Adrenal gland (tissue), 12 donors: ENCODE data around the gene MOB3C. TPM values are rescaled to one million over a fixed set of nuclear protein-coding genes. Genes with fewer than 3 reads are reported as not detected.

ENCODE experiments used
- DNase-seq, 7 donors: peaks; one replicate each; pipeline ENCODE4 v3.0.0-alpha.2; 2019 to 2020
- H3K27ac ChIP-seq, 5 donors: fragments of 200-600 bp; sonication (generic) in 4 of 5; 1 replicate in 3 of 5; 2 replicates in 2 of 5; pipeline versions ENCODE4 v1.5.1 to v1.8.0; 2016 to 2020; ENCODE audit warnings: mild to moderate bottlenecking in 1 of 5
- H3K27me3 ChIP-seq: fragments of 200-600 bp; 2 replicates; pipeline ENCODE4 v1.8.0; 2021
- H3K36me3 ChIP-seq, 2 donors: fragments of 200-600 bp; replicated peaks in 1 of 2; 1 replicate in 1 of 2; 2 replicates in 1 of 2; pipeline versions ENCODE4 v1.5.1 to v1.8.0; 2018 to 2022
- H3K4me1 ChIP-seq, 2 donors: fragments of 200-600 bp; replicated peaks in 1 of 2; 1 replicate in 1 of 2; 2 replicates in 1 of 2; pipeline versions ENCODE4 v1.5.1 to v1.8.0; 2018 to 2021
- H3K4me3 ChIP-seq, 4 donors: fragments of 200-600 bp; sonication (generic) in 3 of 4; one replicate each; pipeline ENCODE4 v1.5.1; 2016 to 2018
- H3K9me3 ChIP-seq, 3 donors: fragments of 200-600 bp; sonication (generic) in 1 of 3; replicated peaks in 1 of 3; 1 replicate in 2 of 3; 2 replicates in 1 of 3; pipeline versions ENCODE4 v1.5.1 to v1.8.0; 2016 to 2021
- CTCF ChIP-seq, 6 experiments: fragments of 450-650 bp in 4 of 6; fragments of 200-600 bp in 2 of 6; sonication (generic) in 1 of 6; IDR thresholded peaks; 1 replicate in 5 of 6; 2 replicates in 1 of 6; pipeline versions ENCODE4 v1.5.1 to v1.8.0; 2016 to 2021; ENCODE audit warnings: antibody characterized with exemption in 6 of 6, mild to moderate bottlenecking in 2 of 6, moderate library complexity in 1 of 6
- POLR2A ChIP-seq, 2 donors: fragments of 450-650 bp; IDR thresholded peaks; one replicate each; pipeline ENCODE4 v1.6.1; 2017; ENCODE audit warnings: antibody characterized with exemption in 2 of 2, mild to moderate bottlenecking in 2 of 2, moderate library complexity in 1 of 2
- WGBS, 4 donors: extraction: QIAGEN DNeasy Blood & Tissue Kit in 2 of 4; methylation state at CpG; one replicate each; pipeline versions ENCODE4 v1.1.5 to v1.1.7; 2013 to 2017; 5-methylcytosine and 5-hydroxymethylcytosine counted together
- intact Hi-C, 2 donors: fragments of 100-400 bp; cut with DNase I; formaldehyde crosslinking; loops; one replicate each; pipeline versions ENCODE4 v1.14.1 to v1.15.0; 2022 to 2023
- polyA plus RNA-seq, 3 donors: library from polyadenylated mRNA; stranded (reverse); fragments of 200-250 nt in 2 of 3; fragments of 350-450 nt in 1 of 3; fragmentation: Illumina TruSeq in 1 of 3; extraction: RNeasy Lipid Tissue Mini Kit (QIAGEN cat#74804) in 1 of 3; gene quantifications; one replicate each; pipeline ENCODE4 v1.2.3, GENCODE V29; 2013 to 2014
- total RNA-seq, 9 donors: library from RNA; depleted of rRNA in 4 of 9; stranded (reverse); fragments of >200 nt in 4 of 9; fragments of 120-200 nt in 1 of 9; fragmentation: NEBNext Ultra II Directional in 1 of 9; extraction: Animal tissue kit (Norgen Biotek cat#: 25700) in 1 of 9; gene quantifications; one replicate each; pipeline versions ENCODE4 v1.1.0 to v1.2.4, GENCODE V29; 2013 to 2023
- donor health status: healthy with polysubstance abuse.
- donor health status: Bipolar disorder and iron deficiency.
- donor health status: DM: yes; HTN: yes; CAD: no.
- donor health status: DM: no; HTN: no; CAD: no.
- donor health status: DM: no; HTN: no; CAD: no.
- donor health status: DM: yes; HTN: yes; CAD: no.

MOB3C gene
- total and polyA plus RNA-seq, 12 donors, result 7.5 to 29.9 (median 17.0) TPM

DNA sequence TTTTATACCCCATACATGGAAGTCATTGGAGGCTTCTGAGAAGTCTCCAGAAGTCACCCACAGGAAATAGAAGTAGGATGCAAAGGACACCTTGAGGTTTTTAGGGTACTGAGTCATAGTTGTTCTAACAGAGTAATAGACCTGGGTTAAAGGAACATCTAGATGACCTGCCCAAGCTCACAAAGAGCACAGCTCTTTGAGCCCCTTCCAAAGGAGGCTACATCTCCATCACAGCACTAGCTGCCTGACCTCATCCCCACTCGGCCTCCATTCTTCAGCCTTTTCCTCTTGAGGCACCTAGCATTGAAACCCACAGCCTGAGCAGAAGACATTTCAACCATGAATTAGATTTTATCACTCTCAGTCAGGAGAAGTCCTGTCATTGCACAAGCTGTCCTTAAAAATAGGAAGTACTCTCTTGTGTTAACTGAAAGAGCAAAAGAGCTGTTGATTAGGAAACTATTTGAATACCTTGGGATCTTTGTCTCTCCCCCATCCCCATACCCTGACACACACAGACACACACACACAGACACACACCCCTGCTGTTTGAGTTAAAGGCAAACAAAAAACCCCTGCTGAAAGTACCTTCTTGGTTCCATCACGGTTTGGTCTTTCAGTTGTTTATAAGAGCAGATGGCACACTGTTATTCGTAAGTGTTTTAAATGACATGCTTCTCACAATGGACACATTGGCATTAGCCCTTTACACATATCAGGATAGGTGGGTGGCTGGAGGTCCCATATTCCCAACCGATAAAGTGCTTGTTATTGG is 34.7 kb downstream of the MOB3C start:
- WGBS, 4 donors, result 78 to 87% (median 83%) methylated on average over 4 of the region's 4 CpGs
- H3K9me3 ChIP-seq, result no peaks in the 10 kb centered on the region
- peaks cover 0 to 52% of the 10 kb centered on the region in 2 donors for H3K36me3 ChIP-seq
- peak overlapping the region in 2 of 5 donors; percentile 28 to 73 for H3K27ac ChIP-seq
- H3K4me1 ChIP-seq, result peaks cover 0 to 24% of the 10 kb centered on the region in 2 donors
- H3K4me3 ChIP-seq, result no peak overlapping the region
- no peak for DNase-seq
- TF ChIP-seq CTCF (IDR thresholded peaks at IDR 0.05), result no peak
- intact Hi-C loops, result no loop called here
- H3K27me3 ChIP-seq, result no peaks in the 10 kb centered on the region

- Histone ChIP-seq H3K27ac (peak overlapping the region in 2 of 5 donors; percentile 23 to 42), H3K4me1 (peaks cover 0 to 8% of the 10 kb centered on the region in 2 donors), H3K4me3 (no peak overlapping the region), H3K36me3 (peaks cover 0 to 55% of the 10 kb centered on the region in 2 donors), H3K27me3 (no peaks in the 10 kb centered on the region), H3K9me3 (no peaks in the 10 kb centered on the region)
- peak in 1 of 7 donors; percentile 36 for DNase-seq
- 75 to 83% (median 79%) methylated on average over 5 to 6 of the region's 6 CpGs for WGBS, 4 donors
- TF ChIP-seq CTCF (IDR thresholded peaks at IDR 0.05) (no peak), POLR2A (IDR thresholded peaks at IDR 0.05) (no peak)
- intact Hi-C loops, result no loop called here
Measured at GRCh38 chr1:46580140-46580903, 36.3 kb downstream of the MOB3C start.

- Histone ChIP-seq H3K4me1 (peaks cover 0 to 7% of the 10 kb centered on the region in 2 donors), H3K9me3 (no peaks in the 10 kb centered on the region), H3K36me3 (peaks cover 0 to 61% of the 10 kb centered on the region in 2 donors), H3K27ac (no peak overlapping the region), H3K4me3 (no peak overlapping the region), H3K27me3 (no peaks in the 10 kb centered on the region)
- TF ChIP-seq POLR2A (IDR thresholded peaks at IDR 0.05) (no peak), CTCF (IDR thresholded peaks at IDR 0.05) (no peak)
- 85 to 91% (median 88%) methylated on average over 4 of the region's 4 CpGs for WGBS, 4 donors
- intact Hi-C loops, result no loop called here
- no peak for DNase-seq
Measured at GRCh38 chr1:46577671-46578070, 38.9 kb downstream of the MOB3C start.

- Histone ChIP-seq H3K9me3 (no peaks in the 10 kb centered on the region), H3K4me3 (no peak overlapping the region), H3K36me3 (peaks cover 0 to 53% of the 10 kb centered on the region in 2 donors), H3K4me1 (peaks cover 0 to 7% of the 10 kb centered on the region in 2 donors), H3K27me3 (no peaks in the 10 kb centered on the region), H3K27ac (no peak overlapping the region)
- 68 to 86% (median 77%) methylated on average over 5 to 6 of the region's 6 CpGs for WGBS, 4 donors
- DNase-seq, result peak in 2 of 7 donors; percentile 37 to 38
- intact Hi-C loops, result no loop called here
- TF ChIP-seq POLR2A (IDR thresholded peaks at IDR 0.05), result no peak
- no peak for TF ChIP-seq CTCF (IDR thresholded peaks at IDR 0.05)
Measured at GRCh38 chr1:46576596-46576995, 40.0 kb downstream of the MOB3C start.
